Mesendoderm (in vitro differentiated cells): ENCODE data around the gene SNRPB.
"Not testable (repeated sequence)": the region's sequence is repeated elsewhere in the genome, so short reads cannot be mapped to it uniquely, and the experiment has no call there.

Experiments used
- DNase-seq: peaks from one replicate; pipeline ENCODE4 v3.0.0; 2013
- H2AK5ac ChIP-seq: 2 replicates; pipeline ENCODE4 v1.6.1; 2013; ENCODE audit warnings: low read length, inconsistent platforms
- H2BK120ac ChIP-seq: 2 replicates; pipeline ENCODE4 v1.6.1; 2013; ENCODE audit warnings: low read depth, mild to moderate bottlenecking, low read length, moderate library complexity, mixed read lengths
- H2BK15ac ChIP-seq: replicated peaks from 2 replicates; pipeline ENCODE4 v1.6.1; 2013; ENCODE audit warnings: low read depth, mild to moderate bottlenecking, moderate library complexity
- H2BK5ac ChIP-seq: 2 replicates; pipeline ENCODE4 v1.6.1; 2013; ENCODE audit warnings: low read length, inconsistent platforms
- H3K18ac ChIP-seq: 2 replicates; pipeline ENCODE4 v1.6.1; 2013; ENCODE audit warnings: mild to moderate bottlenecking, low read length, mixed read lengths
- H3K23ac ChIP-seq: one replicate; pipeline ENCODE4 v1.6.1; 2013; ENCODE audit warnings: low read length
- H3K27ac ChIP-seq: 2 replicates; pipeline ENCODE4 v1.5.1; 2013; ENCODE audit warnings: low read depth, mild to moderate bottlenecking, inconsistent platforms, low read length, moderate library complexity
- H3K27me3 ChIP-seq: 2 replicates; pipeline ENCODE4 v1.6.1; 2013; ENCODE audit warnings: low read length, control low read depth, mild to moderate bottlenecking, inconsistent platforms; ENCODE audit not compliant: insufficient read depth, poor library complexity
- H3K36me3 ChIP-seq: 2 replicates; pipeline ENCODE4 v1.6.1; 2013; ENCODE audit warnings: low read length, inconsistent platforms; ENCODE audit not compliant: control insufficient read depth, insufficient read depth
- H3K4ac ChIP-seq: one replicate; pipeline ENCODE4 v1.6.1; 2013; ENCODE audit warnings: low read depth, mild to moderate bottlenecking, low read length, moderate library complexity
- H3K4me1 ChIP-seq: 2 replicates; pipeline ENCODE4 v1.6.1; 2013; ENCODE audit warnings: low read depth, low read length, inconsistent platforms; ENCODE audit not compliant: control insufficient read depth
- H3K4me2 ChIP-seq: 2 replicates; pipeline ENCODE4 v1.6.1; 2013; ENCODE audit warnings: low read length
- H3K4me3 ChIP-seq: 2 replicates; pipeline ENCODE4 v1.5.1; 2013; ENCODE audit warnings: mild to moderate bottlenecking, low read length
- H3K56ac ChIP-seq: one replicate; pipeline ENCODE4 v1.6.1; 2013; ENCODE audit warnings: low read length
- H3K79me1 ChIP-seq: 2 replicates; pipeline ENCODE4 v1.6.1; 2013; ENCODE audit warnings: low read length, inconsistent platforms
- H3K79me2 ChIP-seq: 2 replicates; pipeline ENCODE4 v1.6.1; 2013; ENCODE audit warnings: mild to moderate bottlenecking, low read length; ENCODE audit not compliant: control insufficient read depth, insufficient read depth
- H3K9ac ChIP-seq: 2 replicates; pipeline ENCODE4 v1.6.1; 2013; ENCODE audit warnings: low read length, inconsistent platforms
- H4K5ac ChIP-seq: one replicate; pipeline ENCODE4 v1.6.1; 2013; ENCODE audit warnings: low read length
- H4K8ac ChIP-seq: one replicate; pipeline ENCODE4 v1.6.1; 2013; ENCODE audit warnings: low read depth, mild to moderate bottlenecking, control low read depth, low read length, moderate library complexity
- WGBS: extraction: QIAGEN DNeasy Blood & Tissue Kit; methylation state at CpG from one replicate; pipeline ENCODE4 v1.1.7; 2013; ENCODE audit warnings: low lambda C conversion rate, missing lambda C conversion rate; ENCODE audit not compliant: insufficient coverage; ENCODE audit errors: extremely low coverage; 5-methylcytosine and 5-hydroxymethylcytosine counted together

SNRPB gene

GRCh38 chr20:2507464-2507863 lies 36.9 kb upstream of the SNRPB start:
- Histone ChIP-seq H2BK5ac (no peak overlapping the region), H3K4me2 (no peak overlapping the region), H2BK15ac (no peak overlapping the region), H3K4me3 (no peak overlapping the region), H3K36me3 (no peaks in the 10 kb centered on the region), H3K9ac (no peak overlapping the region), H3K18ac (no peak overlapping the region), H3K27me3 (peaks cover 4% of the 10 kb centered on the region), H4K8ac (no peak overlapping the region), H3K56ac (no peak overlapping the region), H3K79me2 (no peaks in the 10 kb centered on the region), H4K5ac (no peak overlapping the region), H3K4me1 (peaks cover 8% of the 10 kb centered on the region), H3K79me1 (peaks cover 1% of the 10 kb centered on the region), H2BK120ac (no peak overlapping the region), H3K23ac (no peak overlapping the region), H3K27ac (no peak overlapping the region), H2AK5ac (no peak overlapping the region), H3K4ac (no peak overlapping the region)
- DNase-seq = no peak
- no CpG with 5 or more reads among the region's 5 CpGs for WGBS

DNA sequence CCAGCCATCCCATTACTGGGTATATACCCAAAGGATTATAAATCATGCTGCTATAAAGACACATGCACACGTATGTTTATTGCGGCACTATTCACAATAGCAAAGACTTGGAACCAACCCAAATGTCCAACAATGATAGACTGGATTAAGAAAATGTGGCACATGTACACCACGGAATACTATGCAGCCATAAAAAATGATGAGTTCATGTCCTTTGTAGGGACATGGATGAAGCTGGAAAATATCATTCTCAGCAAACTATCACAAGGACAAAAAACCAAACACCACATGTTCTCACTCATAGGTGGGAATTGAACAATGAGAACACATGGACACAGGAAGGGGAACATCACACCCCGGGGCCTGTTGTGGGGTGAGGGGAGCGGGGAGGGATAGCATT lies 35.8 kb upstream of the SNRPB start:
- not testable (repeated sequence) for H3K4ac ChIP-seq, H2BK120ac ChIP-seq, H3K79me2 ChIP-seq, H3K4me3 ChIP-seq, H4K5ac ChIP-seq, H3K4me2 ChIP-seq, H4K8ac ChIP-seq, H3K9ac ChIP-seq, DNase-seq, H3K18ac ChIP-seq, H3K27ac ChIP-seq, H3K4me1 ChIP-seq, H2AK5ac ChIP-seq, H3K27me3 ChIP-seq, H3K23ac ChIP-seq, H2BK5ac ChIP-seq, H3K79me1 ChIP-seq, H2BK15ac ChIP-seq, H3K36me3 ChIP-seq, H3K56ac ChIP-seq
- WGBS = no CpG with 5 or more reads among the region's 5 CpGs

- not testable (repeated sequence) for H3K9ac ChIP-seq, H3K79me1 ChIP-seq, H3K56ac ChIP-seq, H3K27ac ChIP-seq, H2BK15ac ChIP-seq, H3K36me3 ChIP-seq, H3K18ac ChIP-seq, H3K27me3 ChIP-seq, H3K4me3 ChIP-seq, H4K5ac ChIP-seq, H3K4ac ChIP-seq, H2BK5ac ChIP-seq, H3K23ac ChIP-seq, H3K79me2 ChIP-seq, H2AK5ac ChIP-seq, DNase-seq, H2BK120ac ChIP-seq, H3K4me2 ChIP-seq, H4K8ac ChIP-seq, H3K4me1 ChIP-seq
- WGBS = no CpG with 5 or more reads among the region's 2 CpGs
These were observed 34.2 kb upstream of the SNRPB start for GRCh38 chr20:2504803-2505202.

GRCh38 chr20:2502808-2503384 lies 32.3 kb upstream of the SNRPB start:
- H3K4me2 ChIP-seq, H3K9ac ChIP-seq, H3K4me3 ChIP-seq, H3K79me2 ChIP-seq, H3K36me3 ChIP-seq, H4K5ac ChIP-seq, H3K4ac ChIP-seq, H3K56ac ChIP-seq, H3K18ac ChIP-seq, H3K79me1 ChIP-seq, H2BK5ac ChIP-seq, H3K27ac ChIP-seq, H3K4me1 ChIP-seq, H2AK5ac ChIP-seq, H3K27me3 ChIP-seq, H2BK120ac ChIP-seq, H4K8ac ChIP-seq, DNase-seq, H2BK15ac ChIP-seq, H3K23ac ChIP-seq: not testable (repeated sequence)
- no CpG with 5 or more reads among the region's 2 CpGs for WGBS

DNA sequence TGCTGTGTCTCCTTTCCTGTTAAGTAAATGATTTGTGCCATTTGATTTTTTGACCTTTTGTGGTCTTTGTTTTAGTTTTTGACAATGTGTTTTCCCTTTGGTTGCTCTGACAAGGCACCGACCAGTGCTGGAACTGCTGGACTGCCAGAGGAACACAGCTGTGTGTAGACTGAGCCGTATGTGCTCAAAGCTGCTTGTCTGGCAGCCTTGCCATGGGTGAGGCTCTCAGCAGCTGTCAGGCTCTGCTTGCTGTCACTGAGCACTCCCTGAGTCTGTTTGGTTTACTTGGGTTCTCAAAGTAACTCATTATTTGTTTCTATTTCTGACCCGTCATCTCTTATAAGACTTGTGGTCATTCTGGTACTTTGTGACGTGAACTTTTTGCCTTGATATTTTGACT lies 15.1 kb upstream of the SNRPB start:
- DNase-seq = no peak
- H4K8ac ChIP-seq = no peak overlapping the region
- H3K4me1 ChIP-seq = no peaks in the 10 kb centered on the region

DNA sequence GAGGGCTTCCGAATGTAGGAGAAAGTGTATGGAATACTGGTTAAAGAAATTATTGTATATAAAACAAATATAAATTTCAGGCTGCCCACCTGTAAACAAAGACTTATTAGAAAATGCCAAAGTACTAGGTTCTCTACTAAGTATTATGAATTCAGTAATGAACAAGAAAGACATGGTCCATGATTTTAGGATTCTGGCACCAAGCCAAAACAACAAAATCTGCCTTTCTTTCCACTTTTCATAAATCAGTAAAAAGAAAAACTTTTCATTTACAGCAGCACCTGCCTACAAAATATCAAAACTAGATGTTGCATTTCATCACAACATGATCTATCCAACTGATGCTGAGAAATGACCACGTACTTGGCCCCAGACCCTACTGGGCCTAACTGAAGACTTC lies 14.5 kb upstream of the SNRPB start:
- Histone ChIP-seq H2BK15ac (no peak overlapping the region), H3K9ac (no peak overlapping the region), H3K79me1 (no peaks in the 10 kb centered on the region), H3K4me2 (no peak overlapping the region), H3K27me3 (no peaks in the 10 kb centered on the region), H4K5ac (no peak overlapping the region), H3K18ac (no peak overlapping the region), H2AK5ac (no peak overlapping the region), H3K23ac (no peak overlapping the region), H3K79me2 (no peaks in the 10 kb centered on the region), H3K4ac (no peak overlapping the region), H4K8ac (peak overlapping the region; percentile 14), H3K27ac (no peak overlapping the region), H3K36me3 (no peaks in the 10 kb centered on the region), H2BK5ac (no peak overlapping the region), H3K4me1 (no peaks in the 10 kb centered on the region), H2BK120ac (no peak overlapping the region), H3K56ac (no peak overlapping the region), H3K4me3 (no peak overlapping the region)
- no peak for DNase-seq
- no CpG with 5 or more reads among the region's 2 CpGs for WGBS

More for the DNA sequence above, 15.1 kb upstream of the SNRPB start:
- Histone ChIP-seq H3K79me2 (no peaks in the 10 kb centered on the region), H3K56ac (no peak overlapping the region), H3K23ac (no peak overlapping the region), H3K27me3 (no peaks in the 10 kb centered on the region), H4K5ac (no peak overlapping the region), H2AK5ac (no peak overlapping the region), H3K4me2 (no peak overlapping the region), H3K79me1 (no peaks in the 10 kb centered on the region), H2BK120ac (no peak overlapping the region), H3K9ac (no peak overlapping the region), H3K4ac (no peak overlapping the region), H2BK5ac (no peak overlapping the region), H3K27ac (no peak overlapping the region), H2BK15ac (no peak overlapping the region), H3K36me3 (no peaks in the 10 kb centered on the region), H3K18ac (no peak overlapping the region), H3K4me3 (no peak overlapping the region)
- no CpG with 5 or more reads among the region's 4 CpGs for WGBS
